HCT116 (cell line): ENCODE data around the gene OPCML. TPM values are rescaled to one million over a fixed set of nuclear protein-coding genes. Genes with fewer than 3 reads are reported as not detected.

ENCODE experiments used
- ATAC-seq: fragments of 200-7000 bp; cut with Tn5 transposase; 2 replicates; pipeline ENCODE4 v1.9.1; 2020; ENCODE audit warnings: mild to moderate bottlenecking, moderate library complexity
- BruUV-seq: library from RNA; stranded (reverse); fragments of 400-500 nt; replicated peaks from 2 replicates; lab custom pipeline; 2021; lab: Mats Ljungman, UMichigan
- CTCF ChIA-PET: fragments of 300-600 bp; sonication (Branson Sonifier 250); formaldehyde crosslinking; loops from one replicate; lab custom pipeline; 2021; ENCODE audit warnings: antibody characterized with exemption; lab: Charles Lee
- POLR2A ChIA-PET: fragments of 300-600, 350-600 bp; sonication (Branson Sonifier 250); formaldehyde crosslinking; loops from one replicate; lab custom pipeline; 2021; ENCODE audit warnings: antibody characterized with exemption; lab: Charles Lee
- RAD21 ChIA-PET, 2 experiments: fragments of 300-600 bp; sonication (Branson Sonifier 250); formaldehyde crosslinking; loops; one replicate each; lab custom pipeline; 2023; ENCODE audit warnings: low total read pairs in 2 of 2; ENCODE audit not compliant: uncharacterized antibody in 2 of 2, unreplicated experiment in 2 of 2, low non-redundant PET in 1 of 2; lab: Charles Lee
- DNase-seq: peaks from one replicate; pipeline ENCODE4 v3.0.0-alpha.2; 2010; ENCODE audit warnings: low read depth, low spot score
- H2AFZ ChIP-seq: fragments of 200-600 bp; shearing (Covaris generic), sonication (generic); 2 replicates; pipeline ENCODE4 v1.6.1; 2017; ENCODE audit warnings: low read depth, mixed run types, mixed read lengths, antibody characterized with exemption, low read length; ENCODE audit not compliant: poor library complexity, severe bottlenecking
- H3K27ac ChIP-seq: 2 replicates; pipeline ENCODE4 v1.5.1; 2012; ENCODE audit warnings: low read depth, low read length
- H3K27me3 ChIP-seq: fragments of 200-600 bp; sonication (generic); 2 replicates; pipeline ENCODE4 v1.6.1; 2016; ENCODE audit warnings: mixed run types, low read length, mixed read lengths; ENCODE audit not compliant: insufficient read depth
- H3K36me3 ChIP-seq, 2 experiments: fragments of 200-500 bp in 1 of 2; fragments of 200-600 bp in 1 of 2; sonication (Bioruptor generic) in 1 of 2; sonication (generic) in 1 of 2; 2 replicates each; pipeline versions ENCODE4 v1.5.1 to v1.6.1; 2014 to 2016; ENCODE audit warnings: low read length in 2 of 2, inconsistent platforms in 1 of 2, mixed read lengths in 1 of 2, mixed run types in 1 of 2; ENCODE audit not compliant: insufficient read depth in 2 of 2, control insufficient read depth in 1 of 2
- H3K4me1 ChIP-seq, 2 experiments: fragments of 200-600 bp in 1 of 2; sonication (generic) in 1 of 2; 2 replicates each; pipeline versions ENCODE4 v1.5.1 to v1.6.1; 2012 to 2017; ENCODE audit warnings: low read length in 2 of 2, inconsistent platforms in 1 of 2, mild to moderate bottlenecking in 1 of 2, mixed read lengths in 1 of 2, mixed run types in 1 of 2, moderate library complexity in 1 of 2; ENCODE audit not compliant: insufficient read depth in 2 of 2, control insufficient read depth in 1 of 2
- H3K4me2 ChIP-seq: fragments of 200-600 bp; sonication (generic); 2 replicates; pipeline ENCODE4 v1.6.1; 2017; ENCODE audit warnings: mixed run types, low read length, mixed read lengths
- H3K4me3 ChIP-seq, 2 experiments: fragments of 200-600 bp in 1 of 2; sonication (generic) in 1 of 2; replicated peaks in 1 of 2; 2 replicates each; pipeline ENCODE4 v1.5.1; 2011 to 2016; ENCODE audit warnings: low read length in 2 of 2, control low read depth in 1 of 2, low read depth in 1 of 2, mild to moderate bottlenecking in 1 of 2, mixed read lengths in 1 of 2, mixed run types in 1 of 2
- H3K79me2 ChIP-seq: fragments of 200-600 bp; sonication (generic); 2 replicates; pipeline ENCODE4 v1.6.1; 2017; ENCODE audit warnings: mild to moderate bottlenecking, mixed run types, low read length, moderate library complexity, mixed read lengths; ENCODE audit not compliant: insufficient read depth
- H3K9ac ChIP-seq: fragments of 200-600 bp; sonication (generic); 2 replicates; pipeline ENCODE4 v1.6.1; 2016; ENCODE audit warnings: low read length, mixed read lengths
- H3K9me2 ChIP-seq: fragments of 200-600 bp; sonication (generic), shearing (Covaris generic); 2 replicates; pipeline ENCODE4 v1.6.1; 2017; ENCODE audit warnings: mixed run types, mild to moderate bottlenecking, moderate library complexity; ENCODE audit not compliant: insufficient read depth
- H3K9me3 ChIP-seq, 2 experiments: fragments of 200-500 bp in 1 of 2; fragments of 200-600 bp in 1 of 2; sonication (Bioruptor generic) in 1 of 2; sonication (generic) in 1 of 2; 2 replicates each; pipeline ENCODE4 v1.6.1; 2014 to 2017; ENCODE audit warnings: low read length in 2 of 2, mixed read lengths in 2 of 2, inconsistent platforms in 1 of 2, low read depth in 1 of 2, mild to moderate bottlenecking in 1 of 2, mixed run types in 1 of 2, moderate library complexity in 1 of 2; ENCODE audit not compliant: control insufficient read depth in 1 of 2, insufficient read depth in 1 of 2
- H4K20me1 ChIP-seq: fragments of 200-600 bp; sonication (generic), shearing (Covaris generic); 2 replicates; pipeline ENCODE4 v1.6.1; 2017; ENCODE audit warnings: mixed run types, mild to moderate bottlenecking, moderate library complexity; ENCODE audit not compliant: insufficient read depth
- CBX3 ChIP-seq: IDR thresholded peaks from 2 replicates; pipeline ENCODE4 v1.6.1; 2012; ENCODE audit warnings: low read depth
- EGR1 ChIP-seq: IDR thresholded peaks from 2 replicates; pipeline ENCODE4 v1.6.1; 2012; ENCODE audit warnings: low read depth
- EZH2 ChIP-seq: fragments of 200-600 bp; sonication (generic); IDR thresholded peaks from 2 replicates; pipeline ENCODE4 v1.6.1; 2017; ENCODE audit warnings: antibody characterized with exemption, mixed run types
- FOSL1 ChIP-seq: IDR thresholded peaks from 2 replicates; pipeline ENCODE4 v1.6.1; 2012; ENCODE audit warnings: low read depth
- POLR2A ChIP-seq: IDR thresholded peaks from 2 replicates; pipeline ENCODE4 v1.7.0; 2011; ENCODE audit warnings: borderline replicate concordance; ENCODE audit not compliant: insufficient read depth, insufficient read length; ENCODE audit errors: extremely low read depth
- RAD21 ChIP-seq: IDR thresholded peaks from 2 replicates; pipeline ENCODE4 v1.6.1; 2012; ENCODE audit warnings: low read depth, mild to moderate bottlenecking
- SP1 ChIP-seq: IDR thresholded peaks from 2 replicates; pipeline ENCODE4 v1.6.1; 2012; ENCODE audit warnings: low read depth
- SRF ChIP-seq: IDR thresholded peaks from 2 replicates; pipeline ENCODE4 v1.6.1; 2012; ENCODE audit warnings: low read depth
- ZBTB33 ChIP-seq: IDR thresholded peaks from 2 replicates; pipeline ENCODE4 v1.6.1; 2011; ENCODE audit warnings: mild to moderate bottlenecking, low read length, moderate library complexity; ENCODE audit not compliant: insufficient replicate concordance; ENCODE audit errors: extremely low read depth
- intact Hi-C: fragments of 100-400 bp; cut with micrococcal nuclease; formaldehyde crosslinking; loops from 2 replicates; pipeline ENCODE4 v1.10.0; 2022
- total RNA-seq: library from RNA; stranded (reverse); gene quantifications from one replicate; pipeline ENCODE4 v1.2.1, GENCODE V29; 2021; ENCODE audit not compliant: unreplicated experiment
- TF ChIP-seq, protein P1 (sequence below): IDR thresholded peaks from 2 replicates; pipeline ENCODE4 v1.6.1; 2012

OPCML gene
- total RNA-seq, 1 experiment from 2014 or later, result not detected

DNA sequence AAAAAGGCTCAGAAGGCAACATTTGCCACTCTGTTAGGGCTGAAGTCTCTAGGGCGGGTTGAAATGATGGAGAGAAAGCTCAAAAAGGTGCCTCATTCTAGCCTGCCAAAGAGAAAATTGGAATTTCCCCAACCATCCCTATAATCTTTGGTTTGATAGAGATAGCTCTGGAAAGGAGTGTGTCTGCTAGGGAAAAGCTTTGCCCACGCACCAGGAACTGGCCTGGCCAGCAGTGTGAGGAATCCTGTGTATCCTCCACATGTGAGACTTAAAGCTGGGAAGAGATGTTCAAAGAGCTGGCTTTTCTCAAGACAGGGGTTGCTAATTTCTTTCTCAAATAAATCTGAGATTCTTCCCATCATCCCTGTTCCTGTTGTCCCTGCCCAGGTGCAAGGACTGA lies 193.7 kb downstream of the OPCML start:
- intact Hi-C loops, result no loop called here
- Histone ChIP-seq H3K27ac (no peak overlapping the region), H2AFZ (no peak overlapping the region), H3K36me3 (no peaks in the 10 kb centered on the region), H3K9me2 (no peaks in the 10 kb centered on the region), H3K27me3 (no peaks in the 10 kb centered on the region), H3K4me2 (no peak overlapping the region), H3K9me3 (peaks cover 6 to 20% of the 10 kb centered on the region in 2 experiments; a peak in 2 of 4 replicates), H3K4me3 (no peak overlapping the region), H3K4me1 (no peaks in the 10 kb centered on the region), H3K79me2 (no peaks in the 10 kb centered on the region), H4K20me1 (no peaks in the 10 kb centered on the region), H3K9ac (no peak overlapping the region)
- ChIA-PET CTCF (no interaction called here), RAD21 (no interaction called here), POLR2A (no interaction called here)
- DNase-seq, result no peak
- BruUV-seq, result no TSS peak
- TF ChIP-seq RAD21 (no peak), CBX3 (no peak)
- ATAC-seq, result no peak

DNA sequence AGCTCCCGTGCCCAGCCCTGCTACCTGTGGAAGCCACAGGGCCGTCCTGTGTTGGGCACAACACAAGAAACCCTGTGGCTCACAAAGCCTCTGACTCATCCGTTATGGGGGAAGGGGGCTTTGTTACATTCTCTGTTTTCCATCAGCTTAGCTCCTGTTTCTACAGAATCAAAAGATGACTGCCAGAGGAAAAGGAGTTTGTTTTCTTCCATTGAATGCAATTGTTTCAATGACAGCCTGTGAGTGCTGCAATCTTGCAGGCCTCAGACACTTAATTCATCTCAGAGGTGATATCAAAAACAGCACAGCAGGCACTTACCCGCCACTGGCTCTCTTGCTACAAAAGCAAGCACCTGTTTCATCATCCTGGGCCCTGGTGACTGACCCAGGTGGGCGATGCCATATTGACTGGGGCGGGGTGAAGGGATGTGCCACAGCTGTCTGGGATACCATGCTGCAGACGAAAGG lies 194.3 kb downstream of the OPCML start:
- Histone ChIP-seq H3K9me3 (peaks cover 6 to 20% of the 10 kb centered on the region in 2 experiments; a peak in 2 of 4 replicates), H3K36me3 (no peaks in the 10 kb centered on the region), H3K4me1 (no peaks in the 10 kb centered on the region), H2AFZ (no peak overlapping the region), H3K79me2 (no peaks in the 10 kb centered on the region), H3K27me3 (no peaks in the 10 kb centered on the region), H4K20me1 (no peaks in the 10 kb centered on the region), H3K9ac (no peak overlapping the region)
- ATAC-seq (no peak), DNase-seq (no peak)
- ChIA-PET RAD21 (no interaction called here), CTCF (no interaction called here), POLR2A (no interaction called here)
- BruUV-seq, result no TSS peak
- intact Hi-C loops, result no loop called here
- TF ChIP-seq, protein P1, sequence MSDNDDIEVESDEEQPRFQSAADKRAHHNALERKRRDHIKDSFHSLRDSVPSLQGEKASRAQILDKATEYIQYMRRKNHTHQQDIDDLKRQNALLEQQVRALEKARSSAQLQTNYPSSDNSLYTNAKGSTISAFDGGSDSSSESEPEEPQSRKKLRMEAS, result no peak
- TF ChIP-seq ZBTB33, result no peak
- TF ChIP-seq EZH2, result no peak
- no peak for TF ChIP-seq EGR1
- no peak for TF ChIP-seq SP1
- no peak for TF ChIP-seq FOSL1
- TF ChIP-seq POLR2A, result no peak
- no peak for TF ChIP-seq CBX3
- TF ChIP-seq SRF, result no peak
- TF ChIP-seq, all 23 proteins: peak for 0
- Histone ChIP-seq H3K27ac (no peak overlapping the region), H3K4me2 (no peak overlapping the region), H3K4me3 (no peak overlapping the region), H3K9me2 (no peaks in the 10 kb centered on the region)
